Stimulated activated naive CD8-positive, alpha-beta T cell treated with anti-CD3 and anti-CD28 coated beads, Interleukin-15, Interleukin-2, amounts not matched to agents 100 ng/mL and 50 ng/mL, for 24 hours (primary cell): Measurements from ENCODE around the gene MEN1.

ENCODE experiments used
- H3K27ac Mint-ChIP-seq: one replicate; pipeline ENCODE4 v1.8.0; 2021; ENCODE audit warnings: mild to moderate bottlenecking, mixed read lengths
- H3K27me3 Mint-ChIP-seq: one replicate; pipeline ENCODE4 v1.8.0; 2021; ENCODE audit warnings: mixed read lengths
- H3K36me3 Mint-ChIP-seq: one replicate; pipeline ENCODE4 v1.8.0; 2021; ENCODE audit warnings: low read depth, mixed read lengths
- H3K4me1 Mint-ChIP-seq: one replicate; pipeline ENCODE4 v1.8.0; 2021; ENCODE audit warnings: low read depth, mixed read lengths
- H3K4me3 Mint-ChIP-seq: one replicate; pipeline ENCODE4 v1.8.0; 2021; ENCODE audit warnings: mild to moderate bottlenecking, mixed read lengths
- H3K9me3 Mint-ChIP-seq: one replicate; pipeline ENCODE4 v1.8.0; 2021; ENCODE audit warnings: mixed read lengths

MEN1 gene

GRCh38 chr11:64791781-64792291 is 18.5 kb downstream of the MEN1 start:
- no peak overlapping the region for H3K4me3 Mint-ChIP-seq
- H3K9me3 Mint-ChIP-seq, result no peaks in the 10 kb centered on the region
- H3K36me3 Mint-ChIP-seq, result peaks cover 16% of the 10 kb centered on the region
- no peak overlapping the region for H3K27ac Mint-ChIP-seq
- H3K4me1 Mint-ChIP-seq, result peaks cover 27% of the 10 kb centered on the region
- H3K27me3 Mint-ChIP-seq, result no peaks in the 10 kb centered on the region

DNA sequence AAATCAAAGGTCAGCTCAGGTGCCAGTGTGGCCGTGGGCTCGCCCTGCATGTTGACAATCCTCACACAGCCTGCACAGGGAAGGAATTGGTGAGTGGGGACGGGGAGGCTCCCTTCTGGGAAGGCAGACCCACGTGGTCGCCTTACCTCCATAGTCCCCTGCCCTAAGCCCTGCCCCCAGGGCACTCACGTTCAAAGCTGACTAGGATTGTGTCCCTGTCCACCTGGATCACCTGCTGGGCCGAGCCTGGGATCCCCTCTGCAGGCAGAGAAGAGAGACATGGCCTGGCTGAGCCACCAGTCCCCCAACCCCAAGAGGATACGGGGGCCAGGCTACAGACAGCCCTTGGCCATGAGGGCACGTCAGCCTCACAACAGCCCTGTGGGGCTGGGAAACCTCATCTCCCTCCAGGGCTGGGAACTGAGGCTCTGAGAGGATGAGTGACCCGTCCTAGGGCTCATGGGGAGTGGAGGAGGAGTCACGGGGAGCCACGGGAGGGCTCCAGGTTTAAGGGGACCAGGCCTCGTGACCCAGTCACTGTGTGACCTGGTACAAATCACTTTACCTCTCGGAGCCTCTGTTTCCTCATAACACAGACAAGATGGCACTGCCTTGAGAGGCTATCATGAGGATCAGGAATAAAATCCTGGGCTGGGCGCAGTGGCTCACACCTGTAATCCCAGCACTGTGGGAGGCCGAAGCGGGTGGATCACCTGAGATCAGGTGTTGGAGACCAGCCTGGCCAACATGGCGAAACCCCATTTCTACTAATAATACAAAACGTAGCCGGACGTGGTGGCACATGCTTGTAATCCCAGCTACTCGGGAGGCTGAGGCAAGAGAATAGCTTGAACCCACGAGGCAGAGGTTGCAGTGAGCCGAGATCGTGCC is 19.9 kb downstream of the MEN1 start:
- peaks cover 16% of the 10 kb centered on the region for H3K36me3 Mint-ChIP-seq
- no peaks in the 10 kb centered on the region for H3K9me3 Mint-ChIP-seq
- no peak overlapping the region for H3K27ac Mint-ChIP-seq
- H3K4me3 Mint-ChIP-seq, result no peak overlapping the region
- no peaks in the 10 kb centered on the region for H3K27me3 Mint-ChIP-seq
- H3K4me1 Mint-ChIP-seq, result peaks cover 18% of the 10 kb centered on the region

DNA sequence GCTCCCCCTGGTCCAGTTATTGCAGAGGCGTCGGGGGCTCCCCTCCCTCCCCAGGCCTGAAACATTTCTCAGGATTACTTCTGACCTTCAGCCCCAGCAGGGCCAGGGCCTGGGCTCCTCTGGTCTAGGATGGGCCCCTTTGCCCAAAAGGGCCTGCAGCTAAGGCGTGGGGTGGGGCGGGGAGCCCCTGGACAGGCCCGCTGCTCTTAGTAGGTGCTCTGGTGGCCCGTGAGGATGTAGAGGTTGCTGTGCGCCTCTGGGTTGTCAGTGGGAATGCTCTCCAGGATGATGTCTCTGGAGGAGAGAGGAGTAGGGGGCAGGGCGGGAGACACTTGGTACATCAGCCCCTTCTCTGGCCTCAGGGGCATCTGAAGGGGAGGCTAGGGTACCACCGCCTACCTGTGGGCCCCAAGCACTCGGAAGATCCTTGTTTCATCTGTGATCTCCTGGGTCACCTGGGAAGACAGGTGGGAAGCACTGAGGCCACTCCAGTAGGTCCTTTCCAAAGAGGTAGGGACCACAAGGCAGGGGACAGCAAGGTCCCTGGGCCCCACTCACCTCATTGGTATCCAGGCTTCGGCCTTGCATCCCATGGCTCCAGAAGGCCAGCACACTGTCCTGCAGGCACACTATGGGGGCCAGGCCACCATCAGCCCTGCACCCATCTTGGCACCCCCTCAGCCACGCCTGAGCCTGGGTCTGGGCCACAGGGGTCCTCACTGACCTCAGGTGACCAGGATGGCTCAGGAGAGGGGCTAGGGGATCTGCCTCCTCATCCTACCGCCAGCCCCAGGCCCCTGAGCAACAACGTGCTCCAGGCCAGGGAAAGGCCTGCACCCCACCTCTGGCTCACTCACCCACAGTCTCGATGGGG is 20.8 kb downstream of the MEN1 start:
- Mint-ChIP-seq H3K27ac (no peak overlapping the region), H3K9me3 (no peaks in the 10 kb centered on the region), H3K4me3 (no peak overlapping the region), H3K27me3 (no peaks in the 10 kb centered on the region), H3K4me1 (peaks cover 16% of the 10 kb centered on the region), H3K36me3 (peaks cover 12% of the 10 kb centered on the region)

DNA sequence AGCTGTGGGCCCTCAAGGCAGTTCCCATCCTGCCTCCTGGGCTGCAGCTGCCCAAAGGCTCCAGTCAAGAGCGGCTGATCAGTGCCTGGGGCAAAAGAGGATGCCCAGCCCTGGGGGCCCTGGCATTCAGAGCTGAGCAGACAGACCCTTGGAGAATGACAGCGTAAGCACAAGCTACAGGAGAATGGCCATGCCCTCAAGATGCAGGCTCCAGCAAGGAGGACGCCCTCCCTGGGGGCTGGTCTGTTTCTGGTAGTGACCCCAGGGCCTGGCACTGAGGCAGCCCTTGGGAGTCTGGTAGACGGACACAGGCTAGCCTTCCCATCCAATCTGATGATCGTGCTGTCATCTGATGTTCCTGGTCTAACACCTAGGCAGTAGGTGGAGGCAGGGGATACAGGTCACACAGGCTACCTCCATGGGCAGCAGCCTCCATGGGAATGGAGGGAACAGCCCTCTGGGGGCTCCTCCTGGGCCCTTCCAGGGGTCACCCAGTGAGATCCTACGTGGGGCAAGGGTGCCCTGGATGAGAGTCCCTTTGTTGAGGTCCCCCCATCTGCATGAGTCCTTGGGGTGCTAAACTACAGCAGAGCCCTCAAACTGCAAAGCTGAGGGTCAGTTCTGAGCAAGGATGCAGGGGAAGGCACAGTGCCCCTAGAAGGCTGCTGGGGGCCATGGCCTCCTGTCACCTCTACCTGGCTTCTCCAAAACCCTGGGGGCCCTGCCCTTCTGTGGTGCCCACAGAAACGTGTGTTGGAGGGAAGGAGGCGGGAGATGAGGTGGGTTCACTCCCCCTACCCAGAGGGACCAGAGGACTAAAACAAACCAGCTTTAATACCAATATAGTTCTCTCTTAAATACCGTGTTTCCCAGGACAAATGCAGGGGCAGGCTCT is 21.8 kb downstream of the MEN1 start:
- peaks cover 7% of the 10 kb centered on the region for H3K4me1 Mint-ChIP-seq
- peaks cover 10% of the 10 kb centered on the region for H3K36me3 Mint-ChIP-seq
- H3K9me3 Mint-ChIP-seq, result no peaks in the 10 kb centered on the region
- H3K27ac Mint-ChIP-seq, result no peak overlapping the region
- H3K27me3 Mint-ChIP-seq, result no peaks in the 10 kb centered on the region
- no peak overlapping the region for H3K4me3 Mint-ChIP-seq

DNA sequence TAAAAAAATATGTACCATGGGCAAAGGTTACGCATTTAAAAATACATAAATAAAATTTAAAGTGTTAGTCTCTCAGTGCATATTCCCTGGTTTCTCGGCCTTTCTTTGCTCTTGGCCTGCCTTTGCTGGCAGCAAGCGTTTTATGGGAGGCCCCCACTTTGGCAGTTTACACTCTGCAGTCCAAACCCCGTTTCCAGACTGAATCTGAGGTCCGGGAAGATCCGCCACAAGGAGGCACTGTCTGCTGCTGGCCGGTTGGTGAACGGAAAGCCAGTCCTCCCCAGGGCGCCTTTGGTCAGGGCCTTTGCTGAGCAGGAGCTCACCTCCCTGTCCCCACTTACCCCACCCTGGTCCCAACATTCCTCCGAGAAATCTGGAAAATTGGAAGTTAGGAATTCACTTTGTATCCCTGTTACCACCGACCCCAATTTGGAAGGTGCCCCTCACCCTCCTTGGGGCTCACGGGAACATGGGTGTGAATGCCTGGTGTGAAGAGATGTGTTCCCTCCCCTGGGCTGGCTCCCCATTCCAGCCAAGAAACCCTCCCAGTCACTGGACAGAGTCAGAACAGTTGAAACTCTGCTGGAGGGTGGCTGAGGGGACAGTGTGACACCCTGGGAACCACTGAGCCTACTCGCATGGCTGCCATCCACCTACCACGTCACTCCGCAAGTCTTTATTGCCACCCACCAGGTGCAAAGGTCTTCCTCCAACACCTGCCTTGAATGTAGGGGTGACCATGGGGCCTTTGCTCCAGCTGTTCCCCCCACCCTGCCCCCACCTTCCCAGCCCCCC is 22.6 kb downstream of the MEN1 start:
- no peaks in the 10 kb centered on the region for H3K27me3 Mint-ChIP-seq
- no peaks in the 10 kb centered on the region for H3K9me3 Mint-ChIP-seq
- H3K4me3 Mint-ChIP-seq, result no peak overlapping the region
- H3K27ac Mint-ChIP-seq, result no peak overlapping the region
- peaks cover 10% of the 10 kb centered on the region for H3K36me3 Mint-ChIP-seq
- peaks cover 6% of the 10 kb centered on the region for H3K4me1 Mint-ChIP-seq

DNA sequence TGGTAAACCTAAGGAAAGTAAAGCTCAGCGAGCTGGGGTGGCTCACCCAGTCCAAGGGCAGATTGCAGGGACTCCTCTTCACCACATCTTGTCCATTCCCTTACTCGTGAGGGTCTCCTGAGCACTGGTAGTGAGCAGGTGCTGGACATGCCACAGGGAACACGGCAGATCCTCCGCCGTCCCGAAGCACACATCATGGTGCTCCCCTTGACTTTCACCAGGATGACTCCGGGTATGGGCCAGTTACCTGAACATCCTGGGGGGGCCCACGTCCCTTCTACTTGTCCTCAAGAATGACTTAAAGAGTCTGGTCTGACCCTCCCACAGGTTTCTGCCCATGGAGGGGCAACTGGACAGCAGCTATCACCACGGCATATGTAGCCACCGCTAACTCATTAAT is 24.0 kb downstream of the MEN1 start:
- H3K4me3 Mint-ChIP-seq, result no peak overlapping the region
- H3K27me3 Mint-ChIP-seq, result no peaks in the 10 kb centered on the region
- H3K36me3 Mint-ChIP-seq, result peaks cover 15% of the 10 kb centered on the region
- peaks cover 6% of the 10 kb centered on the region for H3K4me1 Mint-ChIP-seq
- H3K9me3 Mint-ChIP-seq, result no peaks in the 10 kb centered on the region
- H3K27ac Mint-ChIP-seq, result no peak overlapping the region

DNA sequence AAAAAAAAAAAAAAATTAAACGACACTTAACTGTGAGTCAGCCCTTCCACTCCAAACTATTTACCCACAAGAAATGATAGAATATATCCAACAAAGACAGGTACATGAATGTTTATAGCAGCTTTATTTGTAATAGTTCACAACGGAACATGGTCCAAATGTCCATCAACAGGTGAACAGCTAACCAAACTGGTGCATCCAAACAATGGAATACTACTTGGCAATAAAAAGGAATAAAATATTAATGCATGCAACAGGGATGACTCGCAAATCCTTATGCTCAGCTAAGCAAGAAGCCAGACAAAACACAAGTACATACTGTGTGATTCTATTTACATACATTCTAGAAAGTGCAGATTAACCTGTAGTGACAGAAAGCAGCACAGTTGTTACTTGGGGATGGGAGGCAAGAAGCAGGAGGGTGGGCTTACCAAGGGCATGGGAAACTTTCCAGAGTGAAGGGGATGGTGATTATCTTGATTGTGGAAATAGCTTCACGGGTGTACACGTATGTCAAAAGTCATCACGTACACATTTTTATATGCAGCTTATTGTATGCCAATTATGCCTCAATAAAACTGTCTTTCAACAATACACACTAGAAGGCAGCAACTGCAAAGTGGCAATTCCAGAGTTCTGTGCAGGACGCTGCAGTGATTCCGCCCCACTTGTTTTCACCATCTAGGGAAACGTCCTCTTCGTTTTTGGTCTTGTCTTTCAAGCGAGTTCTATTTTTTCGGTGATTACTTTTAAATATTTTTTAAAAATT is 25.4 kb downstream of the MEN1 start:
- H3K27ac Mint-ChIP-seq, result no peak overlapping the region
- H3K27me3 Mint-ChIP-seq, result no peaks in the 10 kb centered on the region
- no peaks in the 10 kb centered on the region for H3K9me3 Mint-ChIP-seq
- H3K36me3 Mint-ChIP-seq, result peaks cover 16% of the 10 kb centered on the region
- no peak overlapping the region for H3K4me3 Mint-ChIP-seq
- peaks cover 14% of the 10 kb centered on the region for H3K4me1 Mint-ChIP-seq

- H3K27ac Mint-ChIP-seq, result peak within 1 kb of the TSS; percentile 99
- no peaks in the 10 kb centered on the region for H3K27me3 Mint-ChIP-seq
- H3K4me3 Mint-ChIP-seq, result peak within 1 kb of the TSS; percentile 95
- H3K9me3 Mint-ChIP-seq, result no peaks in the 10 kb centered on the region
- peaks cover 57% of the 10 kb centered on the region for H3K36me3 Mint-ChIP-seq
- peaks cover 57% of the 10 kb centered on the region for H3K4me1 Mint-ChIP-seq
Observed at GRCh38 chr11:64778473-64779298, 31.7 kb downstream of the MEN1 start, which contains the start of gene SF1. SF1 (minus strand) TSS chr11:64778542; CDS start chr11:64778392, 150 bp downstream.

DNA sequence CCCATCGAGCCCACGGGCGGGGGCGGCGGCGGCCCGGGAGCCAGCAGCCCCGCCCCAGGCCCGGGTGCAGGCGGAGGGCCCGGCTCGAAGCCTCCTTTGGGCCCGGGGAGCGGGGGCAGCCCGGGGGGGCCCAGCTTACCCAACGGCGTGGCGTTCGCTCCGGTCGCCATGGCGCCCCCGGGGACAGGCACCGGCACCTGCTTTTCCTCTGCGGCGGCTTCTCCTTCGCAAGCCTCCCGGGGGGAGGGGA is 32.2 kb downstream of the MEN1 start:
- peaks cover 62% of the 10 kb centered on the region for H3K36me3 Mint-ChIP-seq
- no peaks in the 10 kb centered on the region for H3K9me3 Mint-ChIP-seq
- peak overlapping the region; percentile 99 for H3K27ac Mint-ChIP-seq
- H3K4me1 Mint-ChIP-seq, result peaks cover 63% of the 10 kb centered on the region
- H3K4me3 Mint-ChIP-seq, result peak overlapping the region; percentile 89
- no peaks in the 10 kb centered on the region for H3K27me3 Mint-ChIP-seq

GRCh38 chr11:64777449-64778222 is 32.7 kb downstream of the MEN1 start:
- Mint-ChIP-seq H3K9me3 (no peaks in the 10 kb centered on the region), H3K36me3 (peaks cover 67% of the 10 kb centered on the region), H3K27me3 (no peaks in the 10 kb centered on the region), H3K4me1 (peaks cover 68% of the 10 kb centered on the region), H3K27ac (peak overlapping the region; percentile 93), H3K4me3 (peak overlapping the region; percentile 95)

- peaks cover 76% of the 10 kb centered on the region for H3K4me1 Mint-ChIP-seq
- peak overlapping the region; percentile 95 for H3K4me3 Mint-ChIP-seq
- H3K36me3 Mint-ChIP-seq, result peaks cover 71% of the 10 kb centered on the region
- H3K9me3 Mint-ChIP-seq, result no peaks in the 10 kb centered on the region
- peak overlapping the region; percentile 93 for H3K27ac Mint-ChIP-seq
- no peaks in the 10 kb centered on the region for H3K27me3 Mint-ChIP-seq
Observed at GRCh38 chr11:64776875-64777274, 33.5 kb downstream of the MEN1 start.

DNA sequence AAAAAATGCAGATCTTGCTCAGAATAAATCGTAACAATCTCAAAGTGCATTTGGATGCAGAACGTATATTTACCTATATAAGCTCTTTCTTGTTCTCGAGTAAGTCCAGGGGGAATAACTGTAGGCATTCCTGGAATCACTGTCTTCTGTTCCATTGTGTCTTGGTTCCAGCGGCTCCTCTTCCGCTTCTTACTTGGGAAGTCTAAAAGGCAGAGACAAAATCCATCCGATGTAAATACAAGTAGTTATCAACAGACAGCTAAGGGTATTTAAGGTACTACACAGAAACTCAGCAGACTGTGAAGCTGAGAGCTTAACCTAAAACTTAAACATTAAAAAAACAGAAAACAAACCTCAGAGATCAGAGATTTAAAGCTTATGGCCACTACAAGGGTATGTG is 33.9 kb downstream of the MEN1 start:
- Mint-ChIP-seq H3K27ac (peak overlapping the region; percentile 93), H3K4me1 (peaks cover 80% of the 10 kb centered on the region), H3K36me3 (peaks cover 75% of the 10 kb centered on the region), H3K4me3 (peak overlapping the region; percentile 95), H3K27me3 (no peaks in the 10 kb centered on the region), H3K9me3 (no peaks in the 10 kb centered on the region)
